ENCODE measurements around the gene IL17B. TPM values are rescaled to one million over a fixed set of nuclear protein-coding genes. Genes with fewer than 3 reads are reported as not detected.
A peak's percentile ranks its signal among the peaks of the same experiment; 100 is the strongest.

IL17B gene
- total and polyA plus RNA-seq, 11 donors = 0.33 to 0.42 (median 0.35) TPM; not detected in 8

DNA sequence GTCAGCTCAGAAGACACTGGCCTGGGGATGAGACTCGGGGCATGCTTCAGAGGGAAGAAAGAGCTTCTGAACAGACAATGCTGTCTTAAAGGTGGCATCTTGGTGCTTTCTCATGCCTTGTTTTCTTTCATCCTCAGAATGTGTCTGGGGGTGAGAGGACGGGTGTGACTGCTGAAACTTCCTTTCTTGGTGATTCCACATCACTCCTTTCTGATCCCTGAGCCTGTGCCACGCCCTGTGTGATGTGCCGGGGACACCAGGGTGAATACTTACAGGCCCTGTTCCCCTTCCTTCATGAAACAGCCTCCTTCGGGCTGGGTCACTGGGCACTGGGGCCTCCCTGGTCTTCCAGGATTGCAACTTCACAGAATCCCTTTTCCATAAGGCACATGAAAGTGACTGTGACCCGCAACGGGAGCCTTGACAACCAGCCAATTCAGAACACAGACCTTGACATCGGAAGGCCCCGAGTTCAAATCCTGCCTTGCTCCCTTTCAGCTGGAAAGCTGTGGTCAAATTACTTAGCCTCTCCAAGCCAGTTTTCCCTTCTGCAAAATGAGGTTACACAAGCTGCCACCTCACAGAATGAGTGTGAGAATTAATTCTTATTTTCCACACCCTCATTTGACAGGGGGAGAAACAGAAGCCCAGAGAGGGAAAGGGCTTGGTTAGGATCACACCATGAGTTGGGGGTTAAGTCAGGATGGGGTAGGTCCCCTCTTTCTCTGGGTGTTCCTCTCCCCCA, 44.1 kb upstream of the IL17B start:
- H3K36me3 ChIP-seq = peaks cover 0 to 71% (median 12%) of the 10 kb centered on the region in 9 donors
- H3K4me3 ChIP-seq = peak overlapping the region in 8 of 12 donors; percentile 3 to 61 (median 49)
- peaks cover 2 to 96% (median 64%) of the 10 kb centered on the region in 12 donors for H3K4me1 ChIP-seq
- no peaks in the 10 kb centered on the region for H3K27me3 ChIP-seq
- peak in 2 of 5 donors; percentile 35 to 60 for DNase-seq
- TF ChIP-seq, protein P1, sequence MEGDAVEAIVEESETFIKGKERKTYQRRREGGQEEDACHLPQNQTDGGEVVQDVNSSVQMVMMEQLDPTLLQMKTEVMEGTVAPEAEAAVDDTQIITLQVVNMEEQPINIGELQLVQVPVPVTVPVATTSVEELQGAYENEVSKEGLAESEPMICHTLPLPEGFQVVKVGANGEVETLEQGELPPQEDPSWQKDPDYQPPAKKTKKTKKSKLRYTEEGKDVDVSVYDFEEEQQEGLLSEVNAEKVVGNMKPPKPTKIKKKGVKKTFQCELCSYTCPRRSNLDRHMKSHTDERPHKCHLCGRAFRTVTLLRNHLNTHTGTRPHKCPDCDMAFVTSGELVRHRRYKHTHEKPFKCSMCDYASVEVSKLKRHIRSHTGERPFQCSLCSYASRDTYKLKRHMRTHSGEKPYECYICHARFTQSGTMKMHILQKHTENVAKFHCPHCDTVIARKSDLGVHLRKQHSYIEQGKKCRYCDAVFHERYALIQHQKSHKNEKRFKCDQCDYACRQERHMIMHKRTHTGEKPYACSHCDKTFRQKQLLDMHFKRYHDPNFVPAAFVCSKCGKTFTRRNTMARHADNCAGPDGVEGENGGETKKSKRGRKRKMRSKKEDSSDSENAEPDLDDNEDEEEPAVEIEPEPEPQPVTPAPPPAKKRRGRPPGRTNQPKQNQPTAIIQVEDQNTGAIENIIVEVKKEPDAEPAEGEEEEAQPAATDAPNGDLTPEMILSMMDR (IDR thresholded peaks at IDR 0.05) = no peak
- TF ChIP-seq POLR2A (IDR thresholded peaks at IDR 0.05) = no peak
- peak overlapping the region; percentile 84 to 98 (median 92) for H3K27ac ChIP-seq
- no peaks in the 10 kb centered on the region for H3K9me3 ChIP-seq
- ATAC-seq = peak; percentile 0
- intact Hi-C loops (cut with DNase I) = loop anchor here in 4 of 10 donors (2.0 to 5.0 kb wide), 2 partner anchors 36 kb away; no protein-coding TSS in a partner anchor
- WGBS, 4 donors = 13 to 20% (median 17%) methylated on average over 9 of the region's 9 CpGs

DNA sequence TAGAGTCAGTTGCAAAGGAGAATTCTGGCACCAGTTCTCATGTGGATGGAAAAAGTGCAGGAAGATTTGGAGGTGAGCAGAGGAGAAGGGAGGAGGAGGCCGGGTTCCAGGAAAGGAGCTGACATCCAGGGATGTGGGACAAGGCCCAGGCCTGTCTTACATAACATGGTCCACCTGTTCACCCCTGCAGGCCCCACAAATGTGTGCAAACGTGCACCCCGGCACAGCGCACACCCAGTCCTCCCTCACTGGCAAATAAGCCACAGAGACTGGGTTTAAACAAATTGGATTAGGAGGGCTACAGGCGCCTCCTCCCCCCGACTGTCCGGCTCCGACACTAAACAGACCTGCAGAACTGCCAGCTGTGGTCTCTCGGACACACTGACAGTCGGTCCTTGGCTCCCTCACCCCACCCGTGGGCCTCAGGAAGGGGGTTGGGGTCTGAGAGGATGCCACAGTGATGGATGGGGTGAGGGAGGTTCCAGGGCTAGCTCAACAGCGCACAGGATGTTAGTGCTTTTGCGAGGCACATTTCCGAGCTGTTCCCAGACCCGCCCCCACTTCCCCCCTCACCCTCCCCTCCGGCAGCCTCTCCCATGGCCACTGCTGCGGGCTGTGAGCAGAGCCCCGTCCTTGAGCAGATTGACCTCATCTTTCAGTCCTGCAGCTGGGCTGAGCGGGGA, 43.4 kb upstream of the IL17B start:
- ATAC-seq (peak; percentile 67 to 81 (median 72)), DNase-seq (peak; percentile 85 to 91 (median 88))
- Histone ChIP-seq H3K9me3 (no peaks in the 10 kb centered on the region), H3K36me3 (peaks cover 0 to 64% (median 9%) of the 10 kb centered on the region in 9 donors), H3K4me1 (peaks cover 2 to 96% (median 66%) of the 10 kb centered on the region in 12 donors), H3K27ac (peak overlapping the region; percentile 84 to 98 (median 92)), H3K27me3 (no peaks in the 10 kb centered on the region), H3K4me3 (peak overlapping the region in 7 of 12 donors; percentile 6 to 58 (median 16))
- WGBS, 4 donors = 4 to 10% (median 5%) methylated on average over 13 to 19 of the region's 19 CpGs
- intact Hi-C loops (cut with DNase I) = loop anchor here in 4 of 10 donors (2.0 to 5.0 kb wide), 2 partner anchors 35 to 36 kb away; no protein-coding TSS in a partner anchor
- TF ChIP-seq POLR2A (IDR thresholded peaks at IDR 0.05) = no peak
- TF ChIP-seq, protein P1 (IDR thresholded peaks at IDR 0.05) = no peak

DNA sequence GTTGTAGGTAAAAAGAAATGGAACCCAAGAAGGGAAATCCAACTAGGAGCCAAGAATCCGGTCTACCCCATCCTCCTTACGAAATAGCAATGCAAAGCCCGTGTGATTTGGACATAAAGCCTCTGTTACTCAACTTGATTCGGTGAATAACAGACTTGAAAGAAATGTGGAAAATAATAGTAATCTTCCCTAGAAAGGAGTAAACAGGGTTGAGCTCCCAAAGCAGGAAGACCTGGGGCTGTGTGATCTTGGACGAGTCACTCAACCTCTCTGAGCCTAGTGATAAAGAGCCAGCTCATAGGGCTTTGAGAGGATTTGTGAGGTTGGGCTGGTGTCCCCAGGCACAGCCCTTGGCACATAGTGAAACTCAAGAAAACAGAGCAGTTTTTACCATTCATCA, 42.7 kb upstream of the IL17B start:
- TF ChIP-seq, protein P1 (IDR thresholded peaks at IDR 0.05) = no peak
- TF ChIP-seq POLR2A (IDR thresholded peaks at IDR 0.05) = no peak
- ATAC-seq (no peak), DNase-seq (no peak)
- no peak overlapping the region for H3K4me3 ChIP-seq
- H3K27me3 ChIP-seq = no peaks in the 10 kb centered on the region
- no peaks in the 10 kb centered on the region for H3K9me3 ChIP-seq
- 71 to 87% (median 79%) methylated on average over 5 of the region's 5 CpGs for WGBS, 4 donors
- H3K36me3 ChIP-seq = peaks cover 0 to 57% (median 5%) of the 10 kb centered on the region in 9 donors
- H3K27ac ChIP-seq = peak overlapping the region; percentile 3 to 98 (median 92)
- peaks cover 2 to 96% (median 70%) of the 10 kb centered on the region in 12 donors for H3K4me1 ChIP-seq
- intact Hi-C loops (cut with DNase I) = loop anchor here in 4 of 10 donors (2.0 to 5.0 kb wide), 2 partner anchors 35 kb away; no protein-coding TSS in a partner anchor

DNA sequence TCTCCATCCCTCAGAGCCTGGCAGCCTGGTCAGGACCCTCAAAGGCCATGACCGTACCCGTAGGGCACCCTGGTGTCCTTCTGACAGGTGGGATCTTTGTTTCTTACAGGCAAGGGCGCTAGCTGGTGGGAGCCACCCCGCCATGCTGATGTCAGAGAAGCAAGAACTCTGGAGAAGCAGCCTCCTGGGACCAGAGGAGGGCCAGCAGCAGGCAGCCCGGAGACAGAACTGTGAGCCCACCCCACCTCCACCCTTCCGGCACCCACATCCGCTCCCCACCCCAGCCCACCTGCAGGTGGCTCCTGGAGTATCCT, 42.2 kb upstream of the IL17B start:
- intact Hi-C loops (cut with DNase I) = loop anchor here in 3 of 10 donors (5.0 kb wide), 1 partner anchor 34 kb away; no protein-coding TSS in a partner anchor
- TF ChIP-seq POLR2A (IDR thresholded peaks at IDR 0.05) = no peak
- TF ChIP-seq, protein P1 (IDR thresholded peaks at IDR 0.05) = no peak
- Histone ChIP-seq H3K4me1 (peaks cover 2 to 97% (median 74%) of the 10 kb centered on the region in 12 donors), H3K36me3 (peaks cover 0 to 52% (median 5%) of the 10 kb centered on the region in 9 donors), H3K9me3 (no peaks in the 10 kb centered on the region), H3K27me3 (no peaks in the 10 kb centered on the region), H3K27ac (peak overlapping the region; percentile 58 to 98 (median 92)), H3K4me3 (no peak overlapping the region)
- 74 to 80% (median 76%) methylated on average over 5 to 7 of the region's 7 CpGs for WGBS, 4 donors
- no peak for DNase-seq
- no peak for ATAC-seq

Measured in heart left ventricle (tissue), 16 donors.